SK-N-SH treated with all-trans-retinoic acid at 6 μM for 48 hours (cell line): Measurements from ENCODE around the gene TRPM2.

Experiments used
- ATAC-seq: fragments of 200-7000 bp; cut with Tn5 transposase; 3 replicates; pipeline ENCODE4 v1.9.1; 2020; ENCODE audit warnings: mild to moderate bottlenecking, moderate library complexity
- ARNTL ChIP-seq: fragments of 450-650 bp; formaldehyde crosslinking; IDR thresholded peaks from 2 replicates; pipeline ENCODE4 v1.5.0; 2020; ENCODE audit warnings: low read depth, mild to moderate bottlenecking, moderate library complexity, borderline replicate concordance
- BACH2 ChIP-seq: fragments of 250-450 bp; sonication (Bioruptor Pico); IDR thresholded peaks from 2 replicates; pipeline ENCODE4 v1.9.0; 2021; ENCODE audit warnings: mild to moderate bottlenecking, borderline replicate concordance
- CSDC2 ChIP-seq: fragments of 250-450 bp; sonication (Bioruptor Pico); IDR thresholded peaks from 2 replicates; pipeline ENCODE4 v1.5.0; 2020; ENCODE audit warnings: mild to moderate bottlenecking, moderate library complexity
- GLIS3 ChIP-seq: fragments of 250-450 bp; sonication (Bioruptor Pico); IDR thresholded peaks from 2 replicates; pipeline ENCODE4 v1.5.0; 2020; ENCODE audit warnings: mild to moderate bottlenecking, moderate library complexity
- ISL1 ChIP-seq: fragments of 250-450 bp; sonication (Bioruptor Pico); IDR thresholded peaks from 2 replicates; pipeline ENCODE4 v2.1.2; 2022; ENCODE audit warnings: mild to moderate bottlenecking, moderate library complexity
- OSR1 ChIP-seq: fragments of 250-450 bp; sonication (Bioruptor Pico); IDR thresholded peaks from 2 replicates; pipeline ENCODE4 v1.8.0; 2022; ENCODE audit warnings: moderate library complexity, mild to moderate bottlenecking, inconsistent platforms
- PPARA ChIP-seq: fragments of 250-450 bp; sonication (Bioruptor Pico); IDR thresholded peaks from 2 replicates; pipeline ENCODE4 v1.5.0; 2020; ENCODE audit warnings: mild to moderate bottlenecking, borderline replicate concordance
- RARB ChIP-seq: fragments of 250-450 bp; sonication (Bioruptor Pico); IDR thresholded peaks from 2 replicates; pipeline ENCODE4 v1.8.0; 2021; ENCODE audit warnings: mild to moderate bottlenecking, moderate library complexity
- SNAI2 ChIP-seq: fragments of 250-450 bp; sonication (Bioruptor Pico); IDR thresholded peaks from 2 replicates; pipeline ENCODE4 v1.5.0; 2020; ENCODE audit warnings: mild to moderate bottlenecking, moderate library complexity
- TCF4 ChIP-seq: fragments of 250-450 bp; sonication (Bioruptor Pico); IDR thresholded peaks from 2 replicates; pipeline ENCODE4 v1.8.0; 2021; ENCODE audit warnings: mild to moderate bottlenecking, moderate library complexity, borderline replicate concordance
- TOX ChIP-seq: fragments of 250-450 bp; sonication (Bioruptor Pico); IDR thresholded peaks from 2 replicates; pipeline ENCODE4 v1.8.0; 2021; ENCODE audit warnings: mild to moderate bottlenecking, moderate library complexity, borderline replicate concordance
- ZC3H10 ChIP-seq: fragments of 250-450 bp; sonication (Bioruptor Pico); IDR thresholded peaks from 2 replicates; pipeline ENCODE4 v1.5.1; 2021; ENCODE audit warnings: mild to moderate bottlenecking, moderate library complexity
- ZFP3 ChIP-seq: fragments of 250-450 bp; sonication (Bioruptor Pico); IDR thresholded peaks from 2 replicates; pipeline ENCODE4 v1.5.0; 2020; ENCODE audit warnings: mild to moderate bottlenecking, moderate library complexity
- ZFP30 ChIP-seq: fragments of 450-650 bp; formaldehyde crosslinking; IDR thresholded peaks from 2 replicates; pipeline ENCODE4 v1.5.0; 2022; ENCODE audit warnings: mild to moderate bottlenecking, moderate library complexity
- ZNF565 ChIP-seq: fragments of 450-650 bp; formaldehyde crosslinking; conservative IDR thresholded peaks from 2 replicates; pipeline ENCODE4 v1.5.0; 2020; ENCODE audit warnings: low read depth, mild to moderate bottlenecking, moderate library complexity
- ZNF70 ChIP-seq: fragments of 450-650 bp; formaldehyde crosslinking; IDR thresholded peaks from 2 replicates; pipeline ENCODE4 v1.5.0; 2020; ENCODE audit warnings: mild to moderate bottlenecking, moderate library complexity
- ZNF8 ChIP-seq: fragments of 450-650 bp; formaldehyde crosslinking; IDR thresholded peaks from 2 replicates; pipeline ENCODE4 v1.5.0; 2020; ENCODE audit warnings: mild to moderate bottlenecking, moderate library complexity
- TF ChIP-seq, protein P1 (sequence below): fragments of 250-450 bp; sonication (Bioruptor Pico); IDR thresholded peaks from 2 replicates; pipeline ENCODE4 v1.5.1; 2020; ENCODE audit warnings: low read depth, mild to moderate bottlenecking, moderate library complexity
- TF ChIP-seq, protein P2 (sequence below): fragments of 250-450 bp; sonication (Bioruptor Pico); IDR thresholded peaks from 2 replicates; pipeline ENCODE4 v1.8.0; 2020; ENCODE audit warnings: mild to moderate bottlenecking, moderate library complexity, borderline replicate concordance
- TF ChIP-seq, protein P3 (sequence below): fragments of 250-450 bp; sonication (Bioruptor Pico); IDR thresholded peaks from 2 replicates; pipeline ENCODE4 v1.5.0; 2020; ENCODE audit warnings: mild to moderate bottlenecking, moderate library complexity
- TF ChIP-seq, protein P4 (sequence below): fragments of 250-450 bp; sonication (Bioruptor Pico); IDR thresholded peaks from 2 replicates; pipeline ENCODE4 v1.5.1; 2021; ENCODE audit warnings: mild to moderate bottlenecking, moderate library complexity

Gene TRPM2

DNA sequence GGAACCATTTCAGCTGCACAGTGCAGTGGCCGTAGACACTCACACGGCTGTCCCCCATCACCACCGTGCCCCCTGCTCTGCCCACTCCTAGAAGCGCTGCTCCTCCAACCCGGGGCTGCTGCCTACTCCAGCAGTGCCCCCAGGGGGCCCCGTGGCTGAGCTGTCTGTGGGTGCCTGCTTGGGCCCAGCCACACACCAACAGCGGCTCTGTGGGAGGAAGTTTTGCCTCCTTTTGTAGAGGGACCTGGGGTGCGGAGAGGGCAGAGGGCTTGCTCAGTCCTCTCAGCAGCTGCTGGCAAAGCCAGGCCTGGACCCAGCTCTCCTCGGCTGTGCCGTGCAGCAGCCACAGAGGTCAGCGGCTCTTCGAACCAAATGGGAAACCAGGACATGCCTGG lies 90.5 kb downstream of the TRPM2 start:
- no peak for ATAC-seq
- TF ChIP-seq, protein P1, sequence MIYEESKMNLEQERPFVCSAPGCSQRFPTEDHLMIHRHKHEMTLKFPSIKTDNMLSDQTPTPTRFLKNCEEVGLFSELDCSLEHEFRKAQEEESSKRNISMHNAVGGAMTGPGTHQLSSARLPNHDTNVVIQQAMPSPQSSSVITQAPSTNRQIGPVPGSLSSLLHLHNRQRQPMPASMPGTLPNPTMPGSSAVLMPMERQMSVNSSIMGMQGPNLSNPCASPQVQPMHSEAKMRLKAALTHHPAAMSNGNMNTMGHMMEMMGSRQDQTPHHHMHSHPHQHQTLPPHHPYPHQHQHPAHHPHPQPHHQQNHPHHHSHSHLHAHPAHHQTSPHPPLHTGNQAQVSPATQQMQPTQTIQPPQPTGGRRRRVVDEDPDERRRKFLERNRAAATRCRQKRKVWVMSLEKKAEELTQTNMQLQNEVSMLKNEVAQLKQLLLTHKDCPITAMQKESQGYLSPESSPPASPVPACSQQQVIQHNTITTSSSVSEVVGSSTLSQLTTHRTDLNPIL (CRISPR knock-in tag): no peak
- TF ChIP-seq ZFP3 (CRISPR knock-in tag) (no peak), TOX (CRISPR knock-in tag) (no peak), BACH2 (CRISPR knock-in tag) (no peak), RARB (CRISPR knock-in tag) (no peak), ZNF70 (CRISPR knock-in tag) (no peak), SNAI2 (CRISPR knock-in tag) (no peak), PPARA (CRISPR knock-in tag) (no peak), GLIS3 (CRISPR knock-in tag) (no peak)
- TF ChIP-seq, protein P2, sequence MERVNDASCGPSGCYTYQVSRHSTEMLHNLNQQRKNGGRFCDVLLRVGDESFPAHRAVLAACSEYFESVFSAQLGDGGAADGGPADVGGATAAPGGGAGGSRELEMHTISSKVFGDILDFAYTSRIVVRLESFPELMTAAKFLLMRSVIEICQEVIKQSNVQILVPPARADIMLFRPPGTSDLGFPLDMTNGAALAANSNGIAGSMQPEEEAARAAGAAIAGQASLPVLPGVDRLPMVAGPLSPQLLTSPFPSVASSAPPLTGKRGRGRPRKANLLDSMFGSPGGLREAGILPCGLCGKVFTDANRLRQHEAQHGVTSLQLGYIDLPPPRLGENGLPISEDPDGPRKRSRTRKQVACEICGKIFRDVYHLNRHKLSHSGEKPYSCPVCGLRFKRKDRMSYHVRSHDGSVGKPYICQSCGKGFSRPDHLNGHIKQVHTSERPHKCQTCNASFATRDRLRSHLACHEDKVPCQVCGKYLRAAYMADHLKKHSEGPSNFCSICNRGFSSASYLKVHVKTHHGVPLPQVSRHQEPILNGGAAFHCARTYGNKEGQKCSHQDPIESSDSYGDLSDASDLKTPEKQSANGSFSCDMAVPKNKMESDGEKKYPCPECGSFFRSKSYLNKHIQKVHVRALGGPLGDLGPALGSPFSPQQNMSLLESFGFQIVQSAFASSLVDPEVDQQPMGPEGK (CRISPR knock-in tag): no peak
- TF ChIP-seq, all 23 proteins: peak for 0

DNA sequence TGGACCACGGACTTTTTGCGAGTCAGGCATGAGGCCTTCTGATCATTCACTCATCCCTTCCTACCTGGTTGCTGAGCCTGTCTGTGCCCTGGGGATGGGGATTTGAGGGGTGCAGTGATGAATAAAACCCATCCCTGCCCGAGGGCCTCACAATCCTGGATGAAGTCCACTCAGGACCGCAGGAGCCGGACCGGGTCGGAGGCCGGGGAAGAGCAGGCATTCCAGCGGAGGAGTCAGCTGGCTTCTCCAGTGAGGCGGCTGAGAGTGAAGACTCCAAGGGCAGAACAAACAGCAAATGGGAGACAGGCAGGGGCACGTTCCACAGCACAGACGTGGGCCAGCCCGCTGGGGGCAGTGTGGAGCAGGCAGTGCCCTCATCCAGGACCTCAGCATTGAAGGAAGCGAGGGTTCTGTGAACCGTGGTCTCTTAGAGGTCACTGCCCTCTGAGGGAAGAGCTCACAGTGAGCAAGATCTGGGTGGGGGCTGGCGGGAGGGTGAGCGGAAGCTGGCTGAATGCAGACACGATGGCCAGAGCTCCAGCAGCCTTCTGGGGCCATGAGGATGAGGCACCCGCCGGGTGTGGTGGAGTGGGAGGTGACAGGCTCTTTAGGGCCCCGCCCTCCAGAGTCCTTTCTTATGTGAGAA lies 91.0 kb downstream of the TRPM2 start:
- no peak; the same call in 2 of the 3 replicates for ATAC-seq
- TF ChIP-seq BACH2 (CRISPR knock-in tag) (no peak), TOX (CRISPR knock-in tag) (no peak), SNAI2 (CRISPR knock-in tag) (no peak), ZNF70 (CRISPR knock-in tag) (no peak), PPARA (CRISPR knock-in tag) (no peak), ZNF565 (no peak), TCF4 (no peak), ISL1 (CRISPR knock-in tag) (no peak), CSDC2 (CRISPR knock-in tag) (no peak), ZFP3 (CRISPR knock-in tag) (no peak), ARNTL (CRISPR knock-in tag) (no peak)
- TF ChIP-seq, protein P3, sequence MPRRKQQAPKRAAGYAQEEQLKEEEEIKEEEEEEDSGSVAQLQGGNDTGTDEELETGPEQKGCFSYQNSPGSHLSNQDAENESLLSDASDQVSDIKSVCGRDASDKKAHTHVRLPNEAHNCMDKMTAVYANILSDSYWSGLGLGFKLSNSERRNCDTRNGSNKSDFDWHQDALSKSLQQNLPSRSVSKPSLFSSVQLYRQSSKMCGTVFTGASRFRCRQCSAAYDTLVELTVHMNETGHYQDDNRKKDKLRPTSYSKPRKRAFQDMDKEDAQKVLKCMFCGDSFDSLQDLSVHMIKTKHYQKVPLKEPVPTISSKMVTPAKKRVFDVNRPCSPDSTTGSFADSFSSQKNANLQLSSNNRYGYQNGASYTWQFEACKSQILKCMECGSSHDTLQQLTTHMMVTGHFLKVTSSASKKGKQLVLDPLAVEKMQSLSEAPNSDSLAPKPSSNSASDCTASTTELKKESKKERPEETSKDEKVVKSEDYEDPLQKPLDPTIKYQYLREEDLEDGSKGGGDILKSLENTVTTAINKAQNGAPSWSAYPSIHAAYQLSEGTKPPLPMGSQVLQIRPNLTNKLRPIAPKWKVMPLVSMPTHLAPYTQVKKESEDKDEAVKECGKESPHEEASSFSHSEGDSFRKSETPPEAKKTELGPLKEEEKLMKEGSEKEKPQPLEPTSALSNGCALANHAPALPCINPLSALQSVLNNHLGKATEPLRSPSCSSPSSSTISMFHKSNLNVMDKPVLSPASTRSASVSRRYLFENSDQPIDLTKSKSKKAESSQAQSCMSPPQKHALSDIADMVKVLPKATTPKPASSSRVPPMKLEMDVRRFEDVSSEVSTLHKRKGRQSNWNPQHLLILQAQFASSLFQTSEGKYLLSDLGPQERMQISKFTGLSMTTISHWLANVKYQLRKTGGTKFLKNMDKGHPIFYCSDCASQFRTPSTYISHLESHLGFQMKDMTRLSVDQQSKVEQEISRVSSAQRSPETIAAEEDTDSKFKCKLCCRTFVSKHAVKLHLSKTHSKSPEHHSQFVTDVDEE: no peak
- TF ChIP-seq, protein P2 (CRISPR knock-in tag): no peak

DNA sequence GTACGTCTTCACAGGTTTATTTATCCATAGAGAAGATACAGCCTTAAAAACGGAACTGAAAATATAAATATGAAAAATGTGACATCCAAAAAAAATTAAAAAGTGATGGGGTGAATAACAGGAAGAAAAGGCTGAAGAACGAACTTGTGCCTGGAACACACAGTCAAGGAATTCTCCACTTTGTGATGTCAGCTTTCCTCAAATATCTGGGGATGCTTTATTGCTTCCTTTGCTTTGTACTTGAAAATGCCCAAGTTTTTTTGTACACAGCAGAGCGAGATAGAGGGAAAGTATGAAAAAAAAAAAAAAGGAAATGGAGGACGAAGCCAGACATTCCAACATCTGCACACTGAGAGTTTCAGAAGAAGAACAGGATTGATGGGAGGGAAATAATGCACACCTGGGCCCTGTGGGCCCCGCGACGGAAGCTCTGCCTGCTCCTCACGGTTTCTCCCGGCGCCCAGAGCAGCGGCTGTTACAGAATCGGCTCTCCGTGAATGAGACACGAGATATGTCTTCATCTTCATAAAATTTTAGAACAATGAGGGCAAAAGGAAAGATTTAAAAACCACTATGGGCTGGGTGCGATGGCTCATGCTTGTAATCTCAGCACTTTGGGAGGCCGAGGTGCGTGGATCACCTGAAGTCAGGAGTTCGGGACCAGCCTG lies 91.9 kb downstream of the TRPM2 start:
- ATAC-seq: no peak
- no peak for TF ChIP-seq ZC3H10
- TF ChIP-seq, protein P3: no peak
- no peak for TF ChIP-seq BACH2 (CRISPR knock-in tag)
- TF ChIP-seq ZNF565: no peak
- TF ChIP-seq SNAI2 (CRISPR knock-in tag): no peak
- TF ChIP-seq, protein P2 (CRISPR knock-in tag): no peak
- TF ChIP-seq ZFP30: no peak
- TF ChIP-seq ZFP3 (CRISPR knock-in tag): no peak
- TF ChIP-seq, protein P4, sequence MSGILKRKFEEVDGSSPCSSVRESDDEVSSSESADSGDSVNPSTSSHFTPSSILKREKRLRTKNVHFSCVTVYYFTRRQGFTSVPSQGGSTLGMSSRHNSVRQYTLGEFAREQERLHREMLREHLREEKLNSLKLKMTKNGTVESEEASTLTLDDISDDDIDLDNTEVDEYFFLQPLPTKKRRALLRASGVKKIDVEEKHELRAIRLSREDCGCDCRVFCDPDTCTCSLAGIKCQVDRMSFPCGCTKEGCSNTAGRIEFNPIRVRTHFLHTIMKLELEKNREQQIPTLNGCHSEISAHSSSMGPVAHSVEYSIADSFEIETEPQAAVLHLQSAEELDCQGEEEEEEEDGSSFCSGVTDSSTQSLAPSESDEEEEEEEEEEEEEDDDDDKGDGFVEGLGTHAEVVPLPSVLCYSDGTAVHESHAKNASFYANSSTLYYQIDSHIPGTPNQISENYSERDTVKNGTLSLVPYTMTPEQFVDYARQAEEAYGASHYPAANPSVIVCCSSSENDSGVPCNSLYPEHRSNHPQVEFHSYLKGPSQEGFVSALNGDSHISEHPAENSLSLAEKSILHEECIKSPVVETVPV: no peak
- no peak for TF ChIP-seq OSR1 (CRISPR knock-in tag)
- no peak for TF ChIP-seq TOX (CRISPR knock-in tag)
- no peak for TF ChIP-seq CSDC2 (CRISPR knock-in tag)
- no peak for TF ChIP-seq ZNF8 (CRISPR knock-in tag)
- TF ChIP-seq ISL1 (CRISPR knock-in tag): no peak
